ENCODE data around the gene ISCU. TPM values are rescaled to one million over a fixed set of nuclear protein-coding genes. Genes with fewer than 3 reads are reported as not detected.

The ISCU gene
- total RNA-seq, 4 donors from 2014 or later: 207 to 257 (median 242) TPM

DNA sequence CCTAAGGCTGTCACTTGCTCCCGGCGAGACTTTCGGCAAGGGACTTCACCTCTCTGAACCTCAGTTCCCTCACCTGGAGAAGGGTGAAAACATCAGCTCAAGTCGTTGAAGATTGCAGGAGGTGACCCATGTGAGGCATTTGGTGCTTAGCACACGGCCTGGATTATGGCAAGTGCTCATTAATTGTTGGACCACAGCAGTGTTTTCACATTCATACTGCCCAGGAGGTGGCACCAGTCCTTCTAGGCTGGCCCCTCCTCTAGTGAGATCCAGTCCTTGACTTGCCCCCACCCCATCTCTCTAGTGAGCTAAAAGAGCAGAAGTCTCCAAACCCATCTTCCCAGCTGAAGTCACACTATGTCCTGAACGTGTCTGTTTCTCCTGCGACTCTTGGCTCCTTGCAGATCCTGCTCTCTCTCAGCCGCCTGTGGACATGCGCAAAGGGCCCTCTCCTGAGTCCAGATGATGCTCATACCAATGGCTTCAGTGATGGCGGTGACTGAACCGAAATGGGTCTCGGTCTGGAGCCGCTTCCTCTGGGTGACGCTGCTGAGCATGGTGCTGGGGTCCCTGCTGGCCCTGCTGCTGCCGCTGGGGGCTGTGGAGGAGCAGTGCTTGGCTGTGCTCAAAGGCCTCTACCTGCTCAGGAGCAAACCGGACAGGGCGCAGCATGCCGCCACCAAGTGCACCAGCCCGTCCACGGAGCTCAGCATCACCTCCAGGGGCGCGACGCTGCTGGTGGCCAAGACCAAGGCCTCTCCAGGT lies 45.7 kb upstream of the ISCU start:
- Histone ChIP-seq H3K4me3 (no peak overlapping the region), H3K36me3 (peaks cover 28 to 52% (median 44%) of the 10 kb centered on the region in 4 donors), H3K27ac (replicated peaks in 1 of 4) (no peak overlapping the region), H3K27me3 (no peaks in the 10 kb centered on the region), H3K4me1 (peaks cover 13 to 35% (median 23%) of the 10 kb centered on the region in 4 donors), H3K9me3 (no peaks in the 10 kb centered on the region)
- TF ChIP-seq POLR2AphosphoS5 (IDR thresholded peaks at IDR 0.05): no peak
- TF ChIP-seq POLR2A (IDR thresholded peaks at IDR 0.05; ENCODE audit: low read depth): no peak
- no peak for TF ChIP-seq EP300 (IDR thresholded peaks at IDR 0.05)
- intact Hi-C loops (cut with DNase I): no loop called here
- 82% methylated on average over 22 of the region's 23 CpGs for WGBS
- DNase-seq (ENCODE audit: extremely low spot score): no peak

DNA sequence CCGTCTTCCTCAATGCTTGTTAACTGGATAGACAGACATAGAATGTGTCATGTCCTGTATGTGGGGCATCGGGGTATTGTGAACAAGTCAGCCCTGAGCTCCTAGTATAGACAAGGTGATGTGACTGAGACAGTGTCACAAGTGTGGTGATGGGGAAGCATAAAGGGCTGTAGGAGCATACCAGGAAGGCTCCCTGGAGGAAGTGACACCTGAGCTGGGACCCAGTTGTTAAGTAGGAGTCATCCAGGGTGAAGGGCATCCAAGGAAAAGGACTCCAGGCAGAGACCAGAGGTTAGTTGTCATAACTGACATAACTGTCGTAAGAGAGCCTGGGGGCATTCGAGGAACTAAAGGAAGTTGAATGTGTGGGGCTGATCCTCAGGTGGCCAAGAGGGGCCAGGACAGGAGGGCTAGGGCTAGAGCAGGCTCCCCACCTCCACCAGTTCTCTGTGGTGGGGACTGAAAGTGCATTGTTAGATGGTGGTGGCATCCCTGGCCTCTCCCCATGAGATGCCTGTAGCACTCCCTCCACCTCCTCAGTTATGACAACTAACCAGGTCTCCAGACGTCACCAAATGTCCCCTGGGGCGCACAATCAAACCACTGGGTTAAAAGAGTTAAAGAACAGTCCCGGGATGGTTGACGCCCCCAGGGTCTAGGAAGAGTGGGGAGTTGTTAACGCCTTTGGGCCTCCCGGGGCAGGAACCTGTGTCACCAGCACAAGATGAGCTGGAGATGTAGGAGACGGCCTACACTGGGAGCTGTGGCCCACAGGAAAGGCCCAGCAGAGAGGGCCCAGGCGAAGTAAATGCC lies 44.9 kb upstream of the ISCU start:
- WGBS: 92% methylated on average over 11 of the region's 12 CpGs
- Histone ChIP-seq H3K9me3 (no peaks in the 10 kb centered on the region), H3K36me3 (peaks cover 36 to 60% (median 52%) of the 10 kb centered on the region in 4 donors), H3K27me3 (no peaks in the 10 kb centered on the region), H3K4me1 (peaks cover 12 to 28% (median 18%) of the 10 kb centered on the region in 4 donors), H3K27ac (replicated peaks in 1 of 4) (no peak overlapping the region), H3K4me3 (no peak overlapping the region)
- intact Hi-C loops (cut with DNase I): no loop called here
- TF ChIP-seq POLR2AphosphoS5 (IDR thresholded peaks at IDR 0.05): no peak
- TF ChIP-seq EP300 (IDR thresholded peaks at IDR 0.05): no peak
- no peak for TF ChIP-seq POLR2A (IDR thresholded peaks at IDR 0.05; ENCODE audit: low read depth)
- no peak for TF ChIP-seq CTCF (IDR thresholded peaks at IDR 0.05)
- no peak for DNase-seq (ENCODE audit: extremely low spot score)

- Histone ChIP-seq H3K27ac (replicated peaks in 1 of 4) (no peak overlapping the region), H3K4me3 (no peak overlapping the region), H3K4me1 (peaks cover 12 to 28% (median 18%) of the 10 kb centered on the region in 4 donors), H3K9me3 (no peaks in the 10 kb centered on the region), H3K27me3 (no peaks in the 10 kb centered on the region), H3K36me3 (peaks cover 43 to 67% (median 59%) of the 10 kb centered on the region in 4 donors)
- 93% methylated on average over 23 of the region's 24 CpGs for WGBS
- intact Hi-C loops (cut with DNase I): no loop called here
- DNase-seq (ENCODE audit: extremely low spot score): no peak
- TF ChIP-seq POLR2A (IDR thresholded peaks at IDR 0.05; ENCODE audit: low read depth) (no peak), POLR2AphosphoS5 (IDR thresholded peaks at IDR 0.05) (no peak), EP300 (IDR thresholded peaks at IDR 0.05) (no peak), CTCF (IDR thresholded peaks at IDR 0.05) (no peak)
Measured at GRCh38 chr12:108518101-108518715, 44.2 kb upstream of the ISCU start.

DNA sequence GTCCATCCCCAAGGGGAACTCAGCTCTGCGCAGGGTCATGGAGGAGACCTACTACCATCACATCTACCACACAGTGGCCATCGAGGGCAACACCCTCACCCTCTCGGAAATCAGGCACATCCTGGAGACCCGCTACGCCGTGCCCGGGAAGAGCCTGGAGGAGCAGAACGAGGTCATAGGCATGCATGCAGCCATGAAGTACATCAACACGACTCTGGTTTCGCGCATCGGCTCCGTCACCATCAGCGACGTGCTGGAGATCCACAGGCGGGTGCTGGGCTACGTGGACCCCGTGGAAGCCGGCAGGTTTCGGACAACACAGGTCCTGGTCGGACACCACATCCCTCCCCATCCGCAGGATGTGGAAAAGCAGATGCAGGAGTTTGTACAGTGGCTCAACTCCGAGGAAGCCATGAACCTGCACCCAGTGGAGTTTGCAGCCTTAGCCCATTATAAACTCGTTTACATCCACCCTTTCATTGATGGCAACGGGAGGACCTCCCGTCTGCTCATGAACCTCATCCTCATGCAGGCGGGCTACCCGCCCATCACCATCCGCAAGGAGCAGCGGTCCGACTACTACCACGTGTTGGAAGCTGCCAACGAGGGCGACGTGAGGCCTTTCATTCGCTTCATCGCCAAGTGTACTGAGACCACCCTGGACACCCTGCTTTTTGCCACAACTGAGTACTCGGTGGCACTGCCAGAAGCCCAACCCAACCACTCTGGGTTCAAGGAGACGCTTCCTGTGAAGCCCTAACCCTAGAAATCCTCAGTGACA lies 43.5 kb upstream of the ISCU start:
- Histone ChIP-seq H3K27ac (replicated peaks in 1 of 4) (no peak overlapping the region), H3K36me3 (peaks cover 47 to 74% (median 66%) of the 10 kb centered on the region in 4 donors), H3K9me3 (no peaks in the 10 kb centered on the region), H3K4me1 (peaks cover 12 to 28% (median 18%) of the 10 kb centered on the region in 4 donors), H3K4me3 (no peak overlapping the region), H3K27me3 (no peaks in the 10 kb centered on the region)
- WGBS: 92% methylated on average over 36 of the region's 39 CpGs
- TF ChIP-seq CTCF (IDR thresholded peaks at IDR 0.05) (no peak), POLR2A (IDR thresholded peaks at IDR 0.05; ENCODE audit: low read depth) (no peak), EP300 (IDR thresholded peaks at IDR 0.05) (no peak), POLR2AphosphoS5 (IDR thresholded peaks at IDR 0.05) (no peak)
- DNase-seq (ENCODE audit: extremely low spot score): no peak
- intact Hi-C loops (cut with DNase I): no loop called here

Measured in esophagus muscularis mucosa (tissue), 4 donors.